GM23338 (cell line): ENCODE data around the gene OR2T11.

ENCODE experiments used
- CREB1 ChIP-seq: fragments of 250-450 bp; sonication (Bioruptor Pico); IDR thresholded peaks from 2 replicates; pipeline ENCODE4 v1.5.0; 2020; ENCODE audit warnings: low read depth, mild to moderate bottlenecking, moderate library complexity
- CTCF ChIP-seq, 2 experiments: fragments of 200-600 bp in 1 of 2; sonication (generic) in 1 of 2; conservative IDR thresholded peaks; 2 replicates each; pipeline versions ENCODE4 v1.5.1 to v1.6.1; 2016 to 2017; ENCODE audit warnings: antibody characterized with exemption in 2 of 2, low read depth in 2 of 2, mild to moderate bottlenecking in 2 of 2, moderate library complexity in 1 of 2
- EZH2 ChIP-seq: fragments of 200-600 bp; sonication (generic); IDR thresholded peaks from one replicate; pipeline ENCODE4 v1.8.0; 2017; ENCODE audit warnings: antibody characterized with exemption, mild to moderate bottlenecking, low read depth; ENCODE audit not compliant: unreplicated experiment
- EZH2phosphoT487 ChIP-seq: fragments of 200-600 bp; sonication (generic); IDR thresholded peaks from one replicate; pipeline ENCODE4 v1.8.1; 2018; ENCODE audit warnings: antibody characterized with exemption; ENCODE audit not compliant: unreplicated experiment
- JUNB ChIP-seq: IDR thresholded peaks from one replicate; pipeline ENCODE4 v1.6.1; 2016; ENCODE audit warnings: antibody characterized with exemption; ENCODE audit not compliant: unreplicated experiment
- POLR2AphosphoS5 ChIP-seq: IDR thresholded peaks from 2 replicates; pipeline ENCODE4 v1.6.1; 2016; ENCODE audit warnings: antibody characterized with exemption, low read depth
- REST ChIP-seq: IDR thresholded peaks from one replicate; pipeline ENCODE4 v1.6.1; 2018; ENCODE audit warnings: antibody characterized with exemption; ENCODE audit not compliant: unreplicated experiment
- STAT1 ChIP-seq: IDR thresholded peaks from one replicate; pipeline ENCODE4 v1.6.1; 2016; ENCODE audit warnings: antibody characterized with exemption; ENCODE audit not compliant: unreplicated experiment

GRCh38 chr1:248627971-248628844, 6.7 kb downstream of the OR2T11 start:
- no peak for TF ChIP-seq EZH2
- no peak for TF ChIP-seq CTCF (conservative IDR thresholded peaks at IDR 0.05; ENCODE audit: low read depth in 2 of 2)
- TF ChIP-seq STAT1 = no peak
- no peak for TF ChIP-seq CREB1
- no peak for TF ChIP-seq REST
- no peak for TF ChIP-seq EZH2phosphoT487
- TF ChIP-seq POLR2AphosphoS5 = no peak
- no peak for TF ChIP-seq JUNB
